ENCODE results near the gene LGR6.

Gene LGR6

GRCh38 chr1:202264726-202265125 is 71.1 kb downstream of the LGR6 start:
- DNase-seq (ENCODE audit: low spot score), result no peak

GRCh38 chr1:202266061-202266765 is 72.6 kb downstream of the LGR6 start:
- no peak for DNase-seq (ENCODE audit: low spot score)

GRCh38 chr1:202268032-202268431 is 74.4 kb downstream of the LGR6 start:
- DNase-seq (ENCODE audit: low spot score), result no peak

GRCh38 chr1:202268817-202269216 is 75.2 kb downstream of the LGR6 start:
- DNase-seq (ENCODE audit: low spot score), result no peak

GRCh38 chr1:202270871-202271326 is 77.3 kb downstream of the LGR6 start:
- no peak for DNase-seq (ENCODE audit: low spot score)

- no peak for DNase-seq (ENCODE audit: low spot score)
Observed at GRCh38 chr1:202272103-202272845, 78.7 kb downstream of the LGR6 start.

- no peak for DNase-seq (ENCODE audit: low spot score)
Observed at GRCh38 chr1:202274611-202275010, 81.0 kb downstream of the LGR6 start.

- DNase-seq (ENCODE audit: low spot score), result no peak
Observed at GRCh38 chr1:202275061-202275770, 81.6 kb downstream of the LGR6 start.

- DNase-seq (ENCODE audit: low spot score), result no peak
Observed at GRCh38 chr1:202276081-202276715, 82.6 kb downstream of the LGR6 start.

GRCh38 chr1:202276920-202277319 is 83.3 kb downstream of the LGR6 start:
- no peak for DNase-seq (ENCODE audit: low spot score)

GRCh38 chr1:202278751-202279150 is 85.2 kb downstream of the LGR6 start:
- DNase-seq (ENCODE audit: low spot score), result no peak

- no peak for DNase-seq (ENCODE audit: low spot score)
Observed at GRCh38 chr1:202279806-202280205, 86.2 kb downstream of the LGR6 start.

- no peak for DNase-seq (ENCODE audit: low spot score)
Observed at GRCh38 chr1:202280595-202280994, 87.0 kb downstream of the LGR6 start.

GRCh38 chr1:202281316-202282024 is 87.9 kb downstream of the LGR6 start:
- no peak for DNase-seq (ENCODE audit: low spot score)

GRCh38 chr1:202282025-202282371 is 88.4 kb downstream of the LGR6 start:
- DNase-seq (ENCODE audit: low spot score), result no peak

- no peak for DNase-seq (ENCODE audit: low spot score)
Observed at GRCh38 chr1:202282596-202283283, 89.1 kb downstream of the LGR6 start.

GRCh38 chr1:202283379-202283844 is 89.8 kb downstream of the LGR6 start:
- no peak for DNase-seq (ENCODE audit: low spot score)

GRCh38 chr1:202283991-202284390 is 90.4 kb downstream of the LGR6 start:
- no peak for DNase-seq (ENCODE audit: low spot score)

GRCh38 chr1:202285908-202286307 is 92.3 kb downstream of the LGR6 start:
- DNase-seq (ENCODE audit: low spot score), result no peak

- DNase-seq (ENCODE audit: low spot score), result no peak
Observed at GRCh38 chr1:202286622-202287097, 93.1 kb downstream of the LGR6 start.

- DNase-seq (ENCODE audit: low spot score), result no peak
Observed at GRCh38 chr1:202287196-202287595, 93.6 kb downstream of the LGR6 start.

Measured in hematopoietic multipotent progenitor cell treated with erythropoietin and hydrocortisone succinate and interleukin-3 and kit ligand, for 17 days (in vitro differentiated cells).